ENCODE data around the gene ADGRD2.
"Not testable (repeated sequence)": the region's sequence is repeated elsewhere in the genome, so short reads cannot be mapped to it uniquely, and the experiment has no call there.

Gene ADGRD2, protein sequence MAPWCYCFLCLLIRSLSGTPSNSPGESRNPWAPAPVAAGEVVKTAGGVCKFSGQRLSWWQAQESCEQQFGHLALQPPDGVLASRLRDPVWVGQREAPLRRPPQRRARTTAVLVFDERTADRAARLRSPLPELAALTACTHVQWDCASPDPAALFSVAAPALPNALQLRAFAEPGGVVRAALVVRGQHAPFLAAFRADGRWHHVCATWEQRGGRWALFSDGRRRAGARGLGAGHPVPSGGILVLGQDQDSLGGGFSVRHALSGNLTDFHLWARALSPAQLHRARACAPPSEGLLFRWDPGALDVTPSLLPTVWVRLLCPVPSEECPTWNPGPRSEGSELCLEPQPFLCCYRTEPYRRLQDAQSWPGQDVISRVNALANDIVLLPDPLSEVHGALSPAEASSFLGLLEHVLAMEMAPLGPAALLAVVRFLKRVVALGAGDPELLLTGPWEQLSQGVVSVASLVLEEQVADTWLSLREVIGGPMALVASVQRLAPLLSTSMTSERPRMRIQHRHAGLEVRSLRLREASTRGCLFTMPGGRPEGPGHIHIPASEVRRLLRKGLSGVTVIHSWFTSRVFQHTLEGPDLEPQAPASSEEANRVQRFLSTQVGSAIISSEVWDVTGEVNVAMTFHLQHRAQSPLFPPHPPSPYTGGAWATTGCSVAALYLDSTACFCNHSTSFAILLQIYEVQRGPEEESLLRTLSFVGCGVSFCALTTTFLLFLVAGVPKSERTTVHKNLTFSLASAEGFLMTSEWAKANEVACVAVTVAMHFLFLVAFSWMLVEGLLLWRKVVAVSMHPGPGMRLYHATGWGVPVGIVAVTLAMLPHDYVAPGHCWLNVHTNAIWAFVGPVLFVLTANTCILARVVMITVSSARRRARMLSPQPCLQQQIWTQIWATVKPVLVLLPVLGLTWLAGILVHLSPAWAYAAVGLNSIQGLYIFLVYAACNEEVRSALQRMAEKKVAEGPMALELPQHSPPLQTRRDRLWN

DNA sequence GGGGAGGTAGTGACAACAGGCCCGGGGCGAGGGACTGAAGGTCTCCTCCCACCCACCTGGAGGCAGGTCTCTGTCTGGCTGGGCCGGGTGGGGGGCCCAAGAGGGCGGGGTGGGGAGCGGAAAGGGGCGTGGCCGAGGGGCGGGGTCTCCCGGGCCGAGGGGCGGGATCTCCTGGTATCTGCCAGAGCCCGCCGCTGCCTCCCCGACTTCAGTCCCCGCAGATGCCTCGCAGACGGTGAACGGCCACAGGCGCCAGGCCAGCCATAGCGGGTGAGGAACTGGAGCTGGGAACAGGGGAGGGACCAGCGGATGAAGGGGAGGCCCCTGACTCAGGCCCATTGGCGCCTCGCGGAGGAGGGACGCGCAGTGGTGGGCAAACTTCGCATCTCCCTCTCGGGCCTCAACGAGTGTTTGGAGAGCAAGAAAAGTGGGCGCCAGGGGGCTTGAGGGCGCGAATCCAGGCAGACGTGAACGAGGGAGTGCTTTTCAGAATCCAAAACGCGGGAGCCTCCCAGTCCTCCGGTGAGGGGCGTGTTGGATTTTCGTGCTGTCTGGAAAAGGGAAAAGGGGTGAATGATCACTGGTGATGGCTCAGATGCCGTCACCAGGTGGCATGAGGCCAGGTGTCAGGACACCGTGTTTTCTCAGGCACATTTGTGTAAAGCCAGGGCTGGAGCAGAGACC, at the start of gene ADGRD2:
TSS of gene ADGRD2 (plus strand) at position 211 of the 684 bp plus-strand sequence. CDS start 1,216 bp downstream, outside the sequence.
- DNase-seq, result peak; percentile 75

- DNase-seq, result no peak
These were observed 47.0 kb upstream of the ADGRD2 start for GRCh38 chr9:124403246-124403645.

GRCh38 chr9:124409410-124409809, 40.8 kb upstream of the ADGRD2 start:
- no peak for DNase-seq

GRCh38 chr9:124410321-124410913, 39.8 kb upstream of the ADGRD2 start:
- DNase-seq, result no peak

DNA sequence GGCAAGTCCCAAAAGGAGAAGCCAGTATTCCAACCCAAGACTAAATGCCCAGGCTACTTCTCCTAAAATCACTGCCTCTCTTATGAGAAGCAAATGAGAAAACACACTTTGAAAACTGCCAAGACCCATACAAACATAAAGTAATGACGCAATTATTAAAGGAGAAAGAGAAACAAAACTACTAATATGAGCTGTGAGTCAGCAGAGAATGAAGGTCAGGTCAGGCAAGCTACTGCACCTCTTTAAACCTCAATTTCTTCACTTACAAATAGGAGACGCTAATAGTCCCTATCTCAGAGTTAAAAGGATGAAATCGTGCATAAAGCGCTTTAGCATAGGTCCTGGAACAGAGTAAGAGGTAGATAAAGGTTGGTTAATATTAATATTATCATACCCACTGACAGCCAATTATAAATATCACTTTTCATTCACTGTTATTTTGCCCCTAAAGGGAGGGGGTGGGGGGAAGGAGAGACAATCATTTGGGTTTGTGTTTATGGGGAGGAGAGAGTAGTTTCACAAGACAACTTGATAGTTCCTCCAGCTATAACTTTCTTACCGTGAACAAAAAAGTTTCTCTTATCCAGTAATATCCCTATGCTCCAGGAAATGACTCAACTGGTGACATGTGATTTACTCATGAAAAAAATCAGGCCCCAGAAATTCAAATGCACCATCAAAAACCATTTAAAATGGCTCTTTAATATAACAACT, 38.6 kb upstream of the ADGRD2 start:
- no peak for DNase-seq

GRCh38 chr9:124412228-124412575, 38.0 kb upstream of the ADGRD2 start:
- DNase-seq, result no peak

DNA sequence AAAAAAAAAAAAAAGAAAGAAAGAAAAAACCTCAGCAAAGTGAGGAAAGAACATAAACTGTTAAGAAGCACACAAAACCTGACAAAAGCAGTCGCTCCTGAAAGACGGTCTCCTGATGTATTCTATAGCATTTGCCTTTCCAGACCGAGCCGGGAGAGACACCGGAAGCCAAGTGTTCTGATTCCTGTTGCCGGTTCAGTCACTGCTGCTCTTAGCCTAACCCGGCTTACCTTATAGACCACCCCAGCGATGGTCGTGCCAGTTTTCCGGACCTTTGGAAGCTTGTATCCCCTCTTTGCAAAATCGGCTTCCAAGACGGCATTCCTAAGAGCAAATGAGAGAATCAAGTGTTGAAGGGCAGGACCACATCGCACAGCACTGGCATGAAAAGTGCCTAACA, 35.6 kb upstream of the ADGRD2 start:
- DNase-seq, result no peak

DNA sequence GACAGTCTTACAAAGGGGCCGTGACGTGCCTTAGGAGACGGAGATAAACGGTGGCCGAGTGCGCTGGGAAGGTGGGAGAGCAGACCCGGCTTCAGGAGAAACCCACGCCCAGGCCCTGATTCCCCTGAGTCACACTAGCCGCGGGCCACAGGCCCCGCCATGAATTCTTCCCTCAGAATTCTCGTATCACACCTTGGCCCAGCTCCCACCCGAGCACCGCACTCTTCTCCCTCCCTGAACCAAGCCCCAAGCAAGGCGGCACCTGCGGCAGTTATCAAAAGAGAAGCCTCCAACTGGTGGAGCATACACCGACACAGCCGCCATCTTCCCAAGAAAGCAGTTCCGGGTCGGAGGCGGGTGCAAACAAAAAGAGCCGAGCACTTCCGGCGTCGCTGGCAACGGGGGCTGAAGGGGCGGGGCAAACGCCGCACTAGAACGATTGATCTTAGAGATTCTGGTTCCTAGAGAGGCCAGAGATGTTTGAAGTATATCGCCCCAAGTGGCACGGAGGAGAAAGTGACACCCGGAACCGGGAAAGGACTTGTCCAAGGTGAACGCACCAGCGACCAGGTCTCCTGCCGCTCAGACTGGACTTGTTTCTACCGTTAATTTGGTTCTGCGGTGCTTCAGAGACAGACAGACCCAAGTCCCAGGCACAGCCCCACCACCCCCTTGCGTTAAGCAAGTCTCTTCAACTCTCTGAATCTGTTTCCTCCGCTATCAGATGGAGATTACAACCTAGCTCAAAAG, 35.0 kb upstream of the ADGRD2 start, which contains the start of gene PSMB7:
TSS of gene PSMB7 (minus strand) at position 341 of the 750 bp plus-strand sequence. CDS start at position 324, 17 bp downstream.
- peak; percentile 99 for DNase-seq

DNA sequence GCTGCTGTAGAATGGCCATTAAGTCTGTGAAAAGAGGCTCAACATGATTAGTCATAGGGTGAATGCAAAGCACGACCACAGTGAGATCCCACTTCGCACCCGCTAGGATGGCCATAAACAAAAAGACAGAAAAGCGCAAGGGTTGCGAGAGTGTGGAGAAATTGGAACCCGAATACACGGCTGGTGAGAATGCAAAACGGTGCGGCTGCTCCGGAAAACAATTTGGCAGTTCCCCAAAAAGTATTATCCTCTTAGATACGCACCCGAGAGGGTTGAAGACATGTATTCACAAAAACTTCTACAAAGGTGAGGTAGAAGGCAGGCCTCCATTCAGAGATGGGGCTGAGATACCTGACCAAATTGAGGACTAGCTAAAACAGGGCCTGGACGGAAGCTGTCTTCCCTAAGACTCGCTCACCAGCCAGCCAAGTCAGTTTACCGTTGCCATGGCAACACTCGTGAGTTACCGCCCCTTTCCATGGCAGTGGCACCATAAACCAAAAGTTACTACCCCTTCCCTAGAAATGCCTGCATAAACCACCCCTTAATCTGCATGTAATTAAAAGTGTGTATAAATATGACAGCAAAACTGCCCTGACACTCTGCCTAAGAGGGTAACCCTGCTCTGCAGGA, 34.3 kb upstream of the ADGRD2 start:
- DNase-seq, result peak; percentile 26

GRCh38 chr9:124419832-124420489, 30.3 kb upstream of the ADGRD2 start:
- no peak for DNase-seq

GRCh38 chr9:124420991-124421543, 29.2 kb upstream of the ADGRD2 start:
- DNase-seq, result no peak

DNA sequence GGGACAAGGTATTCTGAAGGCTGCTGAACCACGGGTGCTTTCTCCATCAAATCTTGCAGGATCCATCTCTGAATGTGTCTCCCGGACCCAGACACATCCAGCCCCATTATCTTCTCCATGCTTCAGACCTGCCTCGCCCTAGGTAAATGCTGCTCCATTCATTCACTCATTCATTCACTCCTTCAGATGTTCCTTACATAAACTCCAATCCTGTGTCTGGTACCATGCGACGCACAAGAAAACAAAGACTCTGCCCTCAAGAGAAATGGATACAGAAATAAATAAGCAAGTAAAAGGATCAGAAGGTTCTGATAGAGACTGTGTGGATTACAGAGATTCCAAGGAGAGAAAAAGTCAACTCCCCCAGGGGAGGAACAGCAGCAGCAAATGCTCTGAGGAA, 27.1 kb upstream of the ADGRD2 start:
- DNase-seq, result no peak

DNA sequence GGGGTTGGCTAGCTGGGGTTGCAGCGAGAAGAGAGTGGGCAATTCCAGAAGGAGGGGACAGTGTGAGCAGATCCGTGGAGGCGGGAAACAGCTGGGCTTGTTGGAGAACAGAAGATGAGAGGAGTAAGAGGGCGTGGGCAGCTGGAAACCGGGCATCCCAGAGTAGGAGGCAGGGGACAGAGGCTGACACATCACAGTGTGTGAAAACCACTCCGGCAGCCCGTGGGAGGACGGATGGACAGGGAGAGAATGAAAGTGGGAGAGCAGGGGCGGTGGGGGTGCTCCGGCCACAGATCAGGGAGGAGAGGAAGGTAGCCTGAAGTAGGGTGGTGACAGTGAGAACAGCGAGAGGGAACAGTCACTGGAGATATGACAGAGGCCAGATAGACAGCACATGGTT, 26.7 kb upstream of the ADGRD2 start:
- no peak for DNase-seq

DNA sequence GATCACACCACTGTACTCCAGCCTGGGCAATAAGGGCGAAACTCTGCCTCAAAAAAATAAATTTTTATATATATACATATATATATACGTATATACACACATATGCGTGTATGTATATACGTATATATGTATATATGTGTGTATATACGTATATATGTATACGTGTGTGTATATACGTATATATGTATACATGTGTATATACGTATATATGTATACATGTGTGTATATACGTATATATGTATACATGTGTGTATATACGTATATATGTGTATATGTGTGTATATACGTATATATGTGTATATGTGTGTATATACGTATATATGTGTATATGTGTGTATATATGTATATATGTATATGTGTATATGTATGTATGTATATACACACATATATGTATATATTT, 24.5 kb upstream of the ADGRD2 start:
- DNase-seq, result not testable (repeated sequence)

GRCh38 chr9:124426361-124426760, 23.9 kb upstream of the ADGRD2 start:
- no peak for DNase-seq

DNA sequence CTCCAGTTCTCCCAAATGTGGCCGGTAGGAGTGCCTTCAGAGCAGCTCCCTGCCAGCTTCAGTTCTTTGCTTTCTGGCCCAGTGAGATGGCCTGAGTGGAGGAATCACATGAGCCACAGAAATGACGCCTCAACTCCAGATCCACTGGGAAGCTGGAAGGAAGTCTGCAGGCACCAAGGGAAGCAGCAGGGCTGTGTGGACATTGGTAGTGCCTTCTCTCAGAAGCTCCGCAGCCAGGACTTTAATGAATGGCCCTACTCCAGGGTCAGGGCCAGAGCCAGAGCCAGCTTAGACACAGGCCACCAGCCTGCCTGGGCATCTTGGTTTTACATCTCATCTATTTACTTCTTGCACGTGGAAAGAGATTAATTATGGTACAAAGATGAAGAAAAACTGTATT, 23.0 kb upstream of the ADGRD2 start:
- no peak for DNase-seq

DNA sequence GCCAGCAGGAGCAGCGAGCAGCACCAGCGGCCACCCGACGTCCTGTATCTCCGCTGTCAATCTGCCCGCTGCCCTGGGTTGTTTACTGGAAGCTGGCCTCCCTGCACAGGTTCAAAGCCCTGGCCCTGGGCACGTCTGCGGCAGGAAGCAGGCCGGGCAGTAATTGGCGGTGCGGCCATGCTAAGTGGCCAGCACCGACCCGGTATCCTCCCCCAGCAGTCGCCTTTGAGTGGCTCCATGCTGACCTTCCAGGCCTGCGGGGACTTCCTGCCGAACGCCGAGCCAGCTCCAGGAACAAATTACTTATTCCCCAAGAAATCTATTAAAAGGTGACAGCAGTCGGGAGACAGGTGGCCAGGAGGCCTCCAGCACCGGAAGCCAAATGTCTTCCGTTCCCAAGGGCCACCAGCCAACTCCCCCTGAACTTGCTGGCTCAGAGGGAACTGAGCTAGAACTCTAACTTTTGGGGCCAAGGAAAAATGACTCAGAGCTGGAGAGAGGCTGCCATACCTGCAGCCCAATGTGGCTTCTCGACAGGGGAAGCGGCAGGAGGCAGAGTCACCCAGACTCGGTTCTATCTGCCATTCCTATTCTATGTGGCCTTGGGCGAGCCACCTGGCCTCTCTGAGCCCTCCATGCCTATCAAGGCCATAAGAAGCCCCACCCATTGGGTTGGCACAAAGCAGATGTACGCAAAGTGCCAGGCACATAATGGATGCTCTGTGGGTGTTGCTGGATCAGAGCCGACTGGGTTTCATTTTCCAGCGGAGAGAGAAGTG, 21.3 kb upstream of the ADGRD2 start:
- DNase-seq, result no peak

DNA sequence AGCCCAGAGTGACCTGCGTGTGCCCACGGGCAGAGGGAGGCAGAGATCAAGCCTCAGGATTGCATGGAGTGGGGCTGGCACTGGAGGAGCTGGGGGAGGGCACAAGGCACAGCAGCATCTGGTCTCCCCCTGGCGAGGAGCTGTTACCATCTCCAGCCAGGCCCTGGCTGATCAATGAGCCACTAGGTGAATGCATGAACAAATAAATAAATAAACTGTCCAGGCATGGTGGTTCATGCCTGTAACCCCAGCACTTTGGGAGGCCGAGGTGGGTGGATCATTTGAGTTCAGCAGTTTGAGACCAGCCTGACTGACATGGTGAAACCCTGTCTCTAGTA, 20.8 kb upstream of the ADGRD2 start:
- DNase-seq, result no peak

GRCh38 chr9:124436320-124436719, 13.9 kb upstream of the ADGRD2 start:
- DNase-seq, result no peak
